HG03196 (cell line): ENCODE measurements around the gene MSLN.

Experiments used
- ATAC-seq: cut with Tn5 transposase; IDR thresholded peaks from one replicate; pipeline ENCODE4 v1.9.1; 2021; ENCODE audit not compliant: unreplicated experiment

The MSLN gene

GRCh38 chr16:801584-802363 is 41.2 kb downstream of the MSLN start:
- no peak for ATAC-seq

- ATAC-seq, result no peak
Measured at GRCh38 chr16:802461-802860, 41.9 kb downstream of the MSLN start.

GRCh38 chr16:802914-803753 is 42.6 kb downstream of the MSLN start:
- no peak for ATAC-seq

- no peak for ATAC-seq
Measured at GRCh38 chr16:803754-804080, 43.2 kb downstream of the MSLN start.

GRCh38 chr16:804193-805048 is 43.9 kb downstream of the MSLN start:
- ATAC-seq, result no peak

- ATAC-seq, result no peak
Measured at GRCh38 chr16:805474-805873, 44.9 kb downstream of the MSLN start.

- peak; percentile 85 for ATAC-seq
Measured at GRCh38 chr16:807347-808084, 47.0 kb downstream of the MSLN start.

GRCh38 chr16:808085-808386 is 47.5 kb downstream of the MSLN start:
- ATAC-seq, result no peak

GRCh38 chr16:813204-813915 is 52.8 kb downstream of the MSLN start:
- ATAC-seq, result no peak

GRCh38 chr16:813916-814412 is 53.4 kb downstream of the MSLN start:
- ATAC-seq, result no peak

GRCh38 chr16:814974-815373 is 54.4 kb downstream of the MSLN start:
- ATAC-seq, result no peak

GRCh38 chr16:815861-816260 is 55.3 kb downstream of the MSLN start:
- ATAC-seq, result no peak

- no peak for ATAC-seq
Measured at GRCh38 chr16:817001-817906, 56.7 kb downstream of the MSLN start.

- ATAC-seq, result no peak
Measured at GRCh38 chr16:818132-818531, 57.6 kb downstream of the MSLN start.
